SK-MEL-5 (cell line): ENCODE results near the gene GSN. TPM values are rescaled to one million over a fixed set of nuclear protein-coding genes. Genes with fewer than 3 reads are reported as not detected.

Source experiments
- DNase-seq: peaks from one replicate; pipeline ENCODE4 v3.0.0-alpha.2; 2016; ENCODE audit warnings: low read depth, low spot score
- in situ Hi-C: cut with HindIII; loops from 2 replicates; pipeline ENCODE4 v1.10.0; 2016; ENCODE audit warnings: low sequenced_read_pairs, high pct_unique_total_duplicates, low pct_unique_long_range_greater_than_20kb
- total RNA-seq: library from RNA; depleted of rRNA; stranded (reverse); fragments of >200 nt; shearing (Covaris generic); gene quantifications from 2 replicates; pipeline ENCODE4 v1.2.3, GENCODE V29; 2014; rRNA removed

GSN gene
- total RNA-seq, 1 experiment from 2014 or later = 343 TPM

GRCh38 chr9:121368745-121369144, 100.8 kb downstream of the GSN start:
- in situ Hi-C loops = no loop called here
- DNase-seq = no peak

- peak; percentile 70 for DNase-seq
Observed at GRCh38 chr9:121369595-121370265, 101.8 kb downstream of the GSN start, which contains the start of gene STOM. STOM (minus strand) TSS chr9:121370250; CDS start chr9:121370187, 63 bp downstream.

GRCh38 chr9:121371495-121372061, 103.6 kb downstream of the GSN start:
- DNase-seq = no peak
- in situ Hi-C loops = no loop called here

More at GRCh38 chr9:121369595-121370265, 101.8 kb downstream of the GSN start, which contains the start of gene STOM:
- in situ Hi-C loops = no loop called here

GRCh38 chr9:121372239-121373010, 104.5 kb downstream of the GSN start:
- in situ Hi-C loops = no loop called here
- DNase-seq = no peak

- in situ Hi-C loops = no loop called here
Observed at GRCh38 chr9:121373011-121373729, 105.2 kb downstream of the GSN start.

GRCh38 chr9:121376214-121376830, 108.4 kb downstream of the GSN start:
- DNase-seq = peak; percentile 36
- in situ Hi-C loops = no loop called here

More at GRCh38 chr9:121373011-121373729, 105.2 kb downstream of the GSN start:
- DNase-seq = no peak

GRCh38 chr9:121380846-121381245, 112.9 kb downstream of the GSN start:
- in situ Hi-C loops = no loop called here
- DNase-seq = no peak

Other genes starting within 250 kb of the GSN start
- 1.8 and 1.9 TPM in 2 replicates for gene C5, start 217.9 kb upstream of the GSN start, total RNA-seq
- gene CNTRL, start 193.2 kb upstream of the GSN start, total RNA-seq = 27.2 and 28.9 TPM in 2 replicates
- gene RAB14, start 66.3 kb upstream of the GSN start, total RNA-seq = 29.8 and 33.7 TPM in 2 replicates
- 516 and 517 TPM in 2 replicates for gene STOM, start 102.1 kb downstream of the GSN start, total RNA-seq
- gene GGTA1, start 231.7 kb downstream of the GSN start, total RNA-seq = not detected in 2 replicates